HG03097 (cell line): Measurements from ENCODE around the gene CDC42SE2.
A peak's percentile ranks its signal among the peaks of the same experiment; 100 is the strongest.
"Not testable (repeated sequence)": the region's sequence is repeated elsewhere in the genome, so short reads cannot be mapped to it uniquely, and the experiment has no call there.

Experiments used
- ATAC-seq: cut with Tn5 transposase; IDR thresholded peaks from one replicate; pipeline ENCODE4 v1.9.1; 2021; ENCODE audit not compliant: unreplicated experiment, low FRiP score

The CDC42SE2 gene

GRCh38 chr5:131361677-131362315 is 97.9 kb downstream of the CDC42SE2 start:
- ATAC-seq: no peak

- ATAC-seq: no peak
These were observed 100.1 kb downstream of the CDC42SE2 start for GRCh38 chr5:131363811-131364506.

- ATAC-seq: no peak
These were observed 100.7 kb downstream of the CDC42SE2 start for GRCh38 chr5:131364507-131365050.

- no peak for ATAC-seq
These were observed 102.6 kb downstream of the CDC42SE2 start for GRCh38 chr5:131366428-131366827.

DNA sequence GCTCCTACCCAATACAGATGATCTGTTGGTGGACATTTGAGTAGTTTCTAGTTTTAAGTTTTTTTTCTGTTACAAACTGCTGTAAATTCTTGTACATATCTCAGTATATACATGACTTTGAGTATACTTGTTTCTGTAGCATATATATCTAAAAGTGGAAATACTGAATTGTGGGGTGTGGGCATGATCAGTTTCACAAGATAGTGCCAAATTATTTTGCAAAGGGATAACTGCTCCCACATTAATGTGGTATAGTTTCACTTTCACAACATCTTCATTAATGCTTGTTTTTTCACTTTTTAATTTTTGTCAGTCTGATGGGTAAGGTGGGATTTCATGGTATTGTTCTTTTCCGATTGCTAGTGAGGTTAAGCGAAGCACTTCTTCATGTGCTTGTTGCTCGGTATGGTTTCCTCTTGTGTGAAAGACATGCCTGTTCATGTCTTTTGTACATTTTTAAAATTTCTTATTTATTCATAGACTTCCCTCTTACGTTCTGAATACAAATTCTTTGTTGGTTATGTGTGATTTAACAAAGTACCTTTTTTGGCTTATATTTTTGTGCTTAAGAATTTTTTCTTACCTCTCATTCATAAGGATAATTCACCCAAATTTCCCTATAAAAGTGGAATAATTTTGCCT is 103.5 kb downstream of the CDC42SE2 start:
- ATAC-seq: no peak

- ATAC-seq: no peak
These were observed 105.0 kb downstream of the CDC42SE2 start for GRCh38 chr5:131368866-131369265.

- ATAC-seq: no peak
These were observed 105.7 kb downstream of the CDC42SE2 start for GRCh38 chr5:131369558-131369957.

DNA sequence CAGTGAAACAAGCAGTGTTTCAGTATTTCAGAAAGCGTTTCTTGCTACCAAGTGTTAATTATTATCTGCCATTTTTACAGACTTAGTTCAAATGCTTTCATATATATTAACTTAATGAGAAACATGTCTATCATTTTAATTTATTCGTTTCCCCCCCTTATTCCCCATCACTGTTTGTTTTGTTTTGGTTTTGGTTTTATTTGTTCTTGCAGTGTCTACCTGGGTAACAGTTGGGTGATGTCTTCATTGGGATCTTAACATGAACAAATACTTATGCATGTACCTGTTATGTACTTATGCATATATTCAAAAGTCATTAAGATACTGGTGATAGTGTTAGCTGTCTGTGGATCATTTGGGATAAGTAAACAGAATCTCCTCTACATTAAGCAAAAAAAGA is 108.0 kb downstream of the CDC42SE2 start:
- no peak for ATAC-seq

DNA sequence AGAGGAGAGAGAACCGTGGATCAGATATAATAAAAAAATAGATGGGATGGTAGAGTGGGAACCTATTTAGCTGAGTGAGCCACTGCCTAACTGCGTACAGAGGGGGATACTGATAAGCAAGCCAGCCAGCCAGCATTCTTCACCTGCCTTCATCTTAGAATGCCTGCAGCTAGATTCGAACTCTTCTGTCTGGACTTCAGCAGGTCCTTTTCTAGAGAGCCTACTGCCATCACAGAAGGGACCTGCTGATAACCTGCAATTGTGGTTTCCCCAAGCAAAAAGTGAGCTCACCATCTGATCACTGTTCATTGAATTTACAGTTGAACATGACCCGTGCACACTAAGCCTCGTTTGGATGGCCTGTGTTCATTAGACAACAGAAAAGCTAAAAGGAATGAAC is 109.4 kb downstream of the CDC42SE2 start:
- no peak for ATAC-seq

DNA sequence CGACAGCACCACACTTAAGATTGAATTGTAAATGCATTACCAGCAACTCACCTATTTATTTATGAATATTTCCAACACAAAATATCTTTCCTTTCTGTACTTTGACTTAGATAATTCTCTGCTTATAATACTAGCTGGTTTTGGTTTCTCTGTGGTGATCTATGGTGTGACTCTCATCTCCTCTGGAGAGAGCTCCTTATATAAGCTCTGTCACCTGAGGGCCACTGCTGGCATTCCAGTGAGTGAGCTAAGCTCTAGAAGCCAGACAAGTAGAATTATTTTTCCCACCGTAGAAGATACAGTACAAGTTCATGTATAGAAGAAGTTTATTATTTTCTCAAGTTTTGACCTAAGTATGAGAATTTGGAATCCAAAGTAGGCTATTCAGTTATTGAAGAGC is 111.5 kb downstream of the CDC42SE2 start:
- ATAC-seq: no peak

- ATAC-seq: no peak
These were observed 113.5 kb downstream of the CDC42SE2 start for GRCh38 chr5:131377346-131377745.

DNA sequence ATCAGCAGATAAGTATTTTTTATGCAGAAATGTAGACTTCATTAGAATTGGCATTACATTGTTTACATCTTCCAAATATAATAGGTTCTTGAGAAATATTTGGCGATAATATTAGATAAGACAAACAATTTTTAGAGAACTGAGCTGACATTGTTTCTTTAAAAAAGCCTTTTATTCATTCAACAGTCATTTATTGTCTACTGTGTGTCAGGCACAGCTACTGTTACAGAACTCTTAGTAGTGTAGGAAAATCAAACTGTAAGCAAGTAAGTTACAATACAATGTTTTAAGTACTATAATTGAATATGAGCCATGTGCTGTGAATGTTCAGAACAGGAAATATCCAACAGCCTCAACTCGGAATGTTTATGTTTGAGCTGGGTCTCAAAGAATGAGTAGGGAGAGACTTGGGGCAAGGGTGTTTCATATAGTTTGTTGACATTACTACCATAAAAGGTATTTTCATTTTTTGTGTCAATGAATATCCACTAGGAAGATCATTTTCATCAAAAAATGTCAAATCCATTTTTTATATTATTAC is 114.0 kb downstream of the CDC42SE2 start:
- ATAC-seq: no peak

- no peak for ATAC-seq
These were observed 115.1 kb downstream of the CDC42SE2 start for GRCh38 chr5:131378721-131379541.

DNA sequence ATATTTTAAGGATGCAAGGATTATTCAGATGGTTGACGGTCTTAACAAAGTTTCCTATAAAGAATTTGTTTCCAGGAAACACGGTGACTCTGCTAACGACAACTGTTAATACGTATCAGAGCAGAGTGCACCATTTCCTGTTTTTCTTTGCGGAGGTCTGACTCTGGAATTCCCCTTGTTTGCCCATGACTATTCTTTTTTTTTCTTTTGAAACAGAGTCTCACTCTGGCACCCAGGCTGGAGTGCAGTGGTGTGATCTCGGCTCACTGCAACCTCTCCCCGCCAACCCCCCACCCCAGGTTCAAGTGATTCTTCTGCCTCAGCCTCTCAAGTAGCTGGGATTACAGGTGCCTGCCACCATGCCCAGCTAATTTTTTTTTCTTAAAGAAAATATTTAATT is 115.9 kb downstream of the CDC42SE2 start:
- peak; percentile 34 for ATAC-seq

- ATAC-seq: not testable (repeated sequence)
These were observed 116.4 kb downstream of the CDC42SE2 start for GRCh38 chr5:131380238-131380637.

DNA sequence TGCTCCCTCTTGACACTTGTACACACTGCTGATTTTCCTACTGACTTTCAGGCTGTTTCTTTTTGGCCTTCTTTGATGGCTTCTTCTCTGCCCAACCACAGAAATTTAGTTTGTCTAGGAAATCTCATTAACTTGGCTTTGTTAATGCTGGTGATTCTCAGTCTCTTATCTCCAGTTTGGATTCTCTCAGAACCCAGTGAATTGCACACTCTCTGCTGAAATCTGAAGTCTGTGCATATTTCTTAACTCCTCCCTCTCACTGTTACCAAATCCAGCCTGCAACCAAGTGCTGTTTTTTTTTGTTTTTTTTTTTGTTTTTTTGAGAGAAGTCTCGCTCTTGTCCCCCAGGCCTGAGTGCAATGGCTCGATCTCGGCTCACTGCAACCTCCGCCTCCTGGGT is 117.2 kb downstream of the CDC42SE2 start:
- ATAC-seq: no peak

- ATAC-seq: peak; percentile 42
These were observed 117.9 kb downstream of the CDC42SE2 start for GRCh38 chr5:131381777-131382176.

DNA sequence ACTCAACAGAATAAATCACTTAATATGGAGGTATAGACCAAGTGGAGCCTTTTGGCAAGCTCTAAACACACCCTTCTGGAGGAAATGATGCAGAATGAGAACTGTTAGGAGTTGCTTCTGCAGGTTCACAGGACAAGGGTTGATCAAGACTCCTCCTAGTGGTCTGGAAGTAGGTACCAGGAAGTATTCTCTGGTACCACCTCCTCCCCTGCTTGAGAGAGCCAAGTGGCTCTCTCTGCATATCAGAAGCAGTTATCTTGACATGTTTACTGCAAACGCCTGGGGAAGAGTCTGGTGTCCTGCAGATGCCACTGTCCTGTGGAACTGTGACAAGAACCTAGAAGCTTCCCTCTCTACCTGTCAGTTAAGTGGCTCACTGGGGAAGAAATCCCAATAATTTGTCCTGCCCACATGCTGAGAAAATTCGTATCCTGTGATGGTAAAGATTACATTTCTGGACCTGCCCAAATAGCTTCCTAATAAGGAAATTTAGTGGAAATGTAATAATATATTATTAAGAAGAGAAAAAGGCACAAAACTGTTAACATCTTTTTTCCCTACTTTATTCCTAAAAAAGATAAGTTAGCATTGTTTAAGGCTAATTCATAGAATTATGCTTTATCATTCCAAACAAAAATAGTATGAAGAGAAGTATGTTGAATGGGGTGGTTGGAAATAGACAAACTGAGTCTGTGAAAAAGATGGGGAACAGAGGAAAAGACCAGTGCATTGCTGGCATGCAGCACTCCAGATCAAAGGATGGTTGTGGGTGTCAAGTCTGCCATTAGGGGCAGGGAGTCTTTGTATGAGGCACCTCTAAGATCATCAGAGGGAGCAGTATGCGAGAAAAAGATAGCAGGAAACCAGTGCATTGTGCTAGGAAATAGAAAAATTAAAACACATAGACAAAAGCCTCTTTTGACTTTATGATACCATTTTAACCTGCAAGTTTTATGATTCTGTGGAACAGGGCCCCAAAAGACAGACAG is 118.8 kb downstream of the CDC42SE2 start:
- peak; percentile 53 for ATAC-seq

DNA sequence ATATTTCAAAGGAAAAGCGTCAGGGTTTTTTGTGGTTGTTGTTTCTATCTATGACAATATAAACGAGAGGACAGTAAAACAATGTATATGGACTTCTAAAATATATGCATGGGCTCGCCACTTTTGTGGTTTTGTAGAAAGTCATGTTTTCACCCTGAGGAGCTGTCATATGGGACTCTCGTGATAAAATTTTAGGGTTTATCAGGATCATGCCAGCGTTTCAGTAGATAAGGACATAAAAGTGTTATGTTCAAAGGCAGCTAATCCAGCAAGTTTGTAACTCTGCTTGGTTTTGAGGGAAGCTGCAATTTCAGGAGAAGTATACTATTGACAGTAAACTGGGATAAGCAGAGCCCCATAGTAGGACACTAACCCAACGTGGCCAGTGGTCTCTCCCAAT is 120.3 kb downstream of the CDC42SE2 start:
- no peak for ATAC-seq
